GM12892 (cell line): ENCODE results near the gene SLC24A3.

Experiments used
- DNase-seq: peaks from one replicate; pipeline ENCODE4 v3.0.0; 2011; ENCODE audit not compliant: insufficient read length
- FAIRE-seq: peaks from 2 replicates; lab custom pipeline; 2011; peaks lifted over from hg19 to GRCh38; lab: Jason Lieb, UNC
- POLR2A ChIP-seq: IDR thresholded peaks from 2 replicates; pipeline ENCODE4 v1.6.1; 2011; ENCODE audit warnings: low read depth, low read length, control low read depth
- POLR2AphosphoS5 ChIP-seq: IDR thresholded peaks from 2 replicates; pipeline ENCODE4 v1.6.1; 2011; ENCODE audit warnings: low read depth, low read length, control low read depth
- TAF1 ChIP-seq: IDR thresholded peaks from 2 replicates; pipeline ENCODE4 v1.6.1; 2011; ENCODE audit warnings: low read depth, mild to moderate bottlenecking, control low read depth, low read length, borderline replicate concordance

SLC24A3 gene

DNA sequence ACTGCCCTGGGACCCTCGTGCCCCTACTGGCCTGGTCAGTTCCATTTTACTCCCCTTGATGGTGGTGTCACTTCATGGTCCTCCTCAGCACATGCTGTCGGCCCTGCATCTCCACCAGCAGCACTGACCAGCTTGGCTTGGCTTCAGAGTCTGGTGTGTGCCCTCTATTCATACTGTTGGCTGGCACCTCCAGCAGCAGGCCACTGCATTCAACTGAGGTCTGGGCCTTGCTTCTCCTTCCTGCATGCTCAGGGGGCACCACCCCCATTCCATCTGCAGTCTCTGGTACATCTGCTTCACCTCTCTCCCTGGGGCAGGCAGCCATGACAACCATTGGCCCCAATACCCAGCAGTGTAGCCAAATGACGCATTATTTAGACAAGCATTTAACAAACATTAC is 155.9 kb downstream of the SLC24A3 start:
- FAIRE-seq, result no peak
- DNase-seq, result no peak
- TF ChIP-seq POLR2AphosphoS5, result no peak
- no peak for TF ChIP-seq POLR2A
- no peak for TF ChIP-seq TAF1

DNA sequence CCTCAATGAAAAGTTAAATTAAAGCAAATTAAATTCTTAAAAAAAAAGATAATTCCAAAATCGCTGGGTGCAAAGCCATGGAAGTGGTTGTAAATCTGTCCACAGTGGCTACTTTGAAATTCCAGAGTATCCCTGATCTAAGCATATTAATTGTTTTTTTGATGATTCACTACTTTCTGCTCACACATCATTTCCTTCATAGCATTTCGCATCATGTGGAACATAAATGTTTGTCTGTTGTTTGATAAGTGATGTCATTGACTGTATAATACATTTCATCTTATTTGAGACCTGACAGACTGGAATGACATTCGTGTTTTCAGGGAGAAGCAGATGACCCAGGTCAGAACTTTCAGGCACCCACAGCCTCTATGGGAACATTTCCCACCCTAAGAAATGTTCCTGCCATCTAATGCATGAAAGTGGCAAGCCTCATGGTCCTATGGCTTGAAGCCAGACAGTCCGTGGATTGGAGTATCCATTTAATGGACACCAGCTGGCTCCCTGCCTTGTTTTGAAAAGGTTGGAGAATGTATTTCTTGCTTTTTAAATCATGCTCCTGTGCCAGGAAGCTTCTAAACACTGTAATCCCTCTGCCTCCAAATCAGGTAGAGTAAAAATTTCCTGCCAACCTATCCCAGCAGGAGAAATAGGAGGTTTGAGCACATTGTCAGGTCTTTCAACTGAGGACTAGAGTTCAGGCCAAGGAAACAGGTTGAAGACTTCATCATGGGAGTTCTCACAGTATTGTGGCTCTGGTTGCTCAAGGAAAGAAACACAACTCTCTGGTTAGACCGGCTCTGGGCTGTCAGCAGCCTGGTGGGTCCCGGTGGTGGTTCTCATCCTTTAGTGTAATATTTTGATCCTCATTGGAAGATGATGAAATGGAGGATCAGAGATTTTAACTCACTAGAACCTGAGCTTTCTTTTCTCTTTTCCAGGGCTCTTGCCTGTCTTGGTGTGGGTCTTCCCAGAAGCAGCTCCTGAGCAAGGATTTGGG is 157.9 kb downstream of the SLC24A3 start:
- DNase-seq (no peak), FAIRE-seq (no peak)
- TF ChIP-seq TAF1 (no peak), POLR2A (no peak), POLR2AphosphoS5 (no peak)

DNA sequence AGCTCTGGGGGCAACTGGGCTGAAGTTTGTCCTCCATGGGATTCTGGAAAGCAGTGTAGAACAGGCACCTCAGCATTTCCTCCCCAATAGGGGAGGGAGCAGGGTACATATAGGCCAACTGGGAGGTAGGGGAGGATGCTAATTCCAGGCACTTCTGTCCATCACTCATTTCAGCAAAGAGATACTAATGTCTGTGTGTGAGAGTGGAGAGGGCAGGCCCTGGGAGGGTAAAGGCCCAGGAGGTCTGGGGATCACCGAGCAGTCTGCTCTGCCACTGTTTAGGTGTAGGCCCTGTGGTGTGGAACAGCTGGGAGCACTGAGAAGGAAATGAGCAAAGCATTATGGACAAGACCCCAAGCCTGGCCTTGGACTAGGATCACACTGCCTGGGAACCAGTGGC is 158.7 kb downstream of the SLC24A3 start:
- FAIRE-seq (no peak), DNase-seq (no peak)
- TF ChIP-seq TAF1 (no peak), POLR2AphosphoS5 (no peak), POLR2A (no peak)

DNA sequence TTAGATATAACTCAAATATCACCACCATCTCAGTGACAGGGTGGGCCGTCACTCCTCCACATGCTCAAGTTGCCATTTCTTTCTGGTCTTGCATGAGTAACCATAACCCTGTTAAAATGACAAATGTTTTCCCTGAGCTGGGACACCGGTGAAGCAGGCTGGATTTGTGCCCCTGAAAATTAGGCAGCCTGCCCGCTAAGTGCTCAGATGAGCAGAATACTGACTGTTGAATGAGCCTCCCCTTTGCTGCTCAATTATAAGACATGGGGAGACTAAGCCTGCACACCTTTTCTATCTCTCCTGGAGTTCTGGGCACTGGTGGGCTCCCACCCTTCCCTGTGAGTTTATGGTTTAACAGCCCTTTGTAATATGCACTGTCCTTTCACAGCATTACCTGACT is 161.8 kb downstream of the SLC24A3 start:
- FAIRE-seq, result no peak
- no peak for DNase-seq
- no peak for TF ChIP-seq POLR2AphosphoS5
- TF ChIP-seq TAF1, result no peak
- TF ChIP-seq POLR2A, result no peak

DNA sequence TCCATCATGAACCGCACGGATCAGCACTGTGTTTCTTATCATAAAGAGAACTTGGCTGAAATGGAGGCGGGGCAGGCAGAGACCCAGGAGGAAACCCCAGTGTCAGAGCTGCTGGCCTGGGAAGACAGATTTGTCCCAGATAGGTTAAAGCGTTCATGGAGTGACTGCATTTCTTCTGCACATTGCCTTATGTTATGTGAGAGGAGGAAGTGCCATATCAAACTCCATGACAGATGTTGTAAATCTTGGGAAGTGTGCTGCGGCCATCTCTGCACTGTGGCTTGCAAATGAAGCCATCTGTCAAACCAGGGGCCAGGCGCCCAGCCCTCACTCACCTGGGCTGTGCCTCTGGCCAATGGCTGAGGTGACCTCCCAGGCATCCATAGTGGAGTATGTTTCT is 163.0 kb downstream of the SLC24A3 start:
- DNase-seq (no peak), FAIRE-seq (no peak)
- no peak for TF ChIP-seq POLR2A
- no peak for TF ChIP-seq TAF1
- no peak for TF ChIP-seq POLR2AphosphoS5

DNA sequence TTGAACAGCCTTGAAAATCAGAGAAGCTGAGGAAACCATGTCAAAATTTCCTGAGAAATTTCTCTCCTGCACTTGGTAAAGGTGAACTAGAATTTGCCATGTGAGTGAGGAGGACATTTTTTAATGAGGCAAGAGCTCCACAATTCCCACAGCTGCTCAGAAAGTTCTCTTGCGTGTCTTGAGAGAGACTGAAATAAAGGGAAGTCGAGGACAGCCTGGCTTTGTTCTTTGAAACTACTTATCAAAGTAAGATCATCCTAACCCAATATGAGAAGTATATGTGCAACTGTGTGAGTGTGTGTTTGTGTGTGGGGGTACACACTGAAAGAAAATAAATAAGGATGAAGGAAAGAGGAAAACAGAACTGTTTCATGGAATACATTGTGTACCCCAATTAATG is 163.4 kb downstream of the SLC24A3 start:
- FAIRE-seq (no peak), DNase-seq (no peak)
- TF ChIP-seq POLR2A, result no peak
- no peak for TF ChIP-seq TAF1
- no peak for TF ChIP-seq POLR2AphosphoS5

DNA sequence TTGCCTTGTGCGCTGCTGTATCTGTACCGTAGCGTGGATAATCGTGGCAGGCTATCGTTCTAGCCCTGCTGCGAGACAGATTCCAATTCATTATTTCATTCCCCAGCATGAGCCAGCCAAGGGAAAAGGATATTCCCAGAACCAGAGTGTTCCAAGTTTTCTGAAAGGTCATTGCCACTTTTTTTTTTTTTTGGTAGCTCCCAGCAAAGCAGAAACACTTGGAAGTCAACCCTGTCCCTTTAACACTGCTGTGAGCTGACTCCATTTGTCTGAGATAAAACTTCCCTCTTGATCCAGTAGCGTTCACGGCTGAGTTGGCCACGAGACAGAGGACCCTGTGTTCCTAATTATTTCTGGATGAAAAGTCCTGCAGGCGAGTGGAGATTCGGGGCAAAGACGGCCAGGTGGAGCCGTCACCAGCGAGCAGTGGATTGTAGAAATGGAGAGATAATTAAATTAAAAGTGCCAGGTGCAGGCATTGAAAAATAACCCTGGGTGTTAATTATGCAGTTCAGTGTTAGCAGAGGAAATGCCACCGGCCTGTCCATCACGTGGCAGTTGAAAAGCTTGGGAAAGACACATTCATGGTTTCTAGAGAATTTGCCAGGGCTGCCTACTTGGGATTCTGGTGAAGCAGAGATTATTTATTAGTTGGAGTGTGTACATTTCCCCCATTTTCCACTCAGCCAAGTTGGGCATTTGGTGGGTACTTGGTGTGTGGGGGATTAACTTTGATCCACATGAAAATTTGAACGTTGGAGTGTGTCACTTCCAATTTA is 164.2 kb downstream of the SLC24A3 start:
- no peak for TF ChIP-seq POLR2A
- no peak for TF ChIP-seq TAF1
- TF ChIP-seq POLR2AphosphoS5, result no peak
- no peak for FAIRE-seq
- no peak for DNase-seq

DNA sequence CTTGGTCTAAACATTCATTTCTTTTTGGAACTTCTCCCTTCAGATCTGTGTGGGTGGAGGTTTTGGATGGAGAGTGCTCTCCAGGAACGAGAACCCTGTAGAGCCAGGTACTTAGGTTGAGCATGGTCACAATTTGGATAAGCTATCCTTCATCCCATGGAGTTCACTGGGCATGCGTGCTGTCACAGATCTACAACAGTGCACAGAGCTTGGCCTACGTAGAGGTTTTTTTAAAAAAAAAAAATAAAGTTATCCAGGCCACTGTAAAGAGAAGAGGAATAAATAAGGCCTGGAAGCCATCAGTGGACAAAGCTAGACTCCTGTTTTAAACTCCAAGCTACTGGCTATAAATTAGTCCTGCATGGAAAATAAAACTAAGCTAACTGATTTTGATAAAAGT is 165.6 kb downstream of the SLC24A3 start:
- no peak for TF ChIP-seq POLR2AphosphoS5
- TF ChIP-seq TAF1, result no peak
- TF ChIP-seq POLR2A, result no peak
- no peak for FAIRE-seq
- DNase-seq, result no peak

DNA sequence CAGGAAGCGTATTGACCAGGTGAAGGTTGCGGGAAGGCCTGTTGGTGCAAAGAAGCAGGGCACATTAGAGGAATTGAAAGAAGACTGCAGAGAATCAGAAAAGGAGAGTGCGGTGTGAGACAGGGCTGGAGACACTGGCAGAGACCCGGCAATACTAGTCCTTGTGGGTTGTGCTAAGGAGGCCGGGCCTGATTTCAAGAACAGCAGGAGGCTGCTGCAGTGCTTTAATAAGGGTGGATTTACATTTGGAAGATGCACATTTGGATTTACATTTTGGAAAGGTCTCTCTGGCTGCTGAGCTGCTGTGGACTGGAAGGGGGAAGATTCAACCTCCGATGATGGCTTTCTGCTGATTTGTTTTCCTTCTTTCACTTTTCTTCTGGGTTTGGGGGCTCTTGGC is 167.8 kb downstream of the SLC24A3 start:
- TF ChIP-seq TAF1 (no peak), POLR2A (no peak), POLR2AphosphoS5 (no peak)
- no peak for DNase-seq
- no peak for FAIRE-seq

DNA sequence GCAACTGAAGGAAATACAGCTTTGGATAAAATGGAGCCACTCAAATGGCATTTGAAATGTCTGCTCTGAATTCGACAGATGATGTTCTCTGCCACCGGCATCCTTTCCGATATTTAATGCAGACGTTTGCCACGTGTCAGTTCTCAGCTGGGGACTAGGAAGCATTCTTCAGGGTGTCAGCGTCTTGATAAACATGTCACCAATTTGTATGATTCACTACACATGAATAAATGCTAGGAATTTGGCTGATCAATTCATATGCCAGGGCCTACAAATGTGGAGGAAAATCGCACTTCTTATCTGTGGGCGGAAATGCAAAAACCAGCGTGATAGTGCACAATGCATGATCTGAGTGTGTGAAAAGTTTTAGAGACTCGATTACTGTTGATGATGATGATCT is 169.5 kb downstream of the SLC24A3 start:
- no peak for TF ChIP-seq POLR2AphosphoS5
- TF ChIP-seq POLR2A, result no peak
- no peak for TF ChIP-seq TAF1
- DNase-seq, result no peak
- no peak for FAIRE-seq
